Dermis blood vessel endothelial cell (primary cell): ENCODE data around the gene MLLT3. TPM values are rescaled to one million over a fixed set of nuclear protein-coding genes. Genes with fewer than 3 reads are reported as not detected.

Experiments
- DNase-seq: peaks from one replicate; pipeline ENCODE4 v3.0.0; 2010
- total RNA-seq: library from RNA; depleted of rRNA; stranded (reverse); fragments of >200 nt; gene quantifications from 2 replicates; pipeline ENCODE4 v1.2.3, GENCODE V29; 2014

The MLLT3 gene
- total RNA-seq, 1 donor from 2014 or later: 7.3 TPM

DNA sequence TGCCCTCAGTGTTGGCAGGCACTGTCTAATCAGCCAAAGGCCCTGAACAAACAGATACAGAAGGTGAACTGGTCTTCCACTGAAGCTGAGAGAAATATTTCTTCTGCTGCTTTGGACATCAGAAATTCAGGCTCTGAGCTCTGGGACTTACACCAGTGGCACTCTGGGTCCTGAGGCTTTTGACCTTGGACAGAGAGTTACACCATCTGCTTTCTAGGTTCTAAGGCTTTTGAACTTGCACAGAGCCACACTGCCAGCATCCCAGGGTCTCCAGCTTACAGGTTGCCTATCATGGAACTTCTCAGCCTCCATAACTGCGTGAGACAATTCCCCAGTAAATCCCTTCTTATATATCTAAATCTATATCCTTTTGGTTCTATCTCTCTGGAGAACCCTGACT lies 326.7 kb downstream of the MLLT3 start:
- no peak for DNase-seq

DNA sequence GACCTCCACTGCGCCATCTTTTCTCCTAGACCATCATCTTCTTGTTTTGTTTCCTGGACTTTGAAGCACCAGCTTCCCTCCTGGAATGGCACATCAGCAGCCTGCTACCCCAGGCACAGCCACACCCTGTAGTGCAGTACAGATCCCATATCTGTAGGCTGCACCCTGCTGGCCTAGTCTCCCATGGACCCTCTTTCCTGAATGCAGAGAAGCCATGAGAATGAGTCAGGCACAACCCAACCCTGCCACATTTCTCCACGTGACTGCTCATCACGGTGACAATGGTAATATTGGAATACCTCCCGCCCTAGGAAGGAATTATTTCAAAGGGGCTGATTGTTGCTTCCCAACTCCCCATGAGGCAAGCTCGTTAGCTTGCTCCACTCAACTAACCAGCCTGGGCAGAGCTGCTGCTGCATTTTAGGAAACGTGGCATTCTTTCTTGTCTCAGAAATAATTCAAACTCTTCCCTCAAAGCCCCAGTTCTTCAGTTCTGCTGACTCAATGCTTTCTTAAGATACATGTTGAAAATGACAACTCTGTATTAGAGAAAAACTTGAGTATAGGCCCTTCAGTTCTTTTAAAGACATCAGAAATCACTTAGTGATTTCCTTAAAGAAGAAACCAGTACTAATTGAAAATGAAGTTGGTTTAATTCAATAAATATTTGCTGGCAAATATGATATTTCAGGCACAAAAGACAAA lies 328.1 kb downstream of the MLLT3 start:
- DNase-seq: no peak

DNA sequence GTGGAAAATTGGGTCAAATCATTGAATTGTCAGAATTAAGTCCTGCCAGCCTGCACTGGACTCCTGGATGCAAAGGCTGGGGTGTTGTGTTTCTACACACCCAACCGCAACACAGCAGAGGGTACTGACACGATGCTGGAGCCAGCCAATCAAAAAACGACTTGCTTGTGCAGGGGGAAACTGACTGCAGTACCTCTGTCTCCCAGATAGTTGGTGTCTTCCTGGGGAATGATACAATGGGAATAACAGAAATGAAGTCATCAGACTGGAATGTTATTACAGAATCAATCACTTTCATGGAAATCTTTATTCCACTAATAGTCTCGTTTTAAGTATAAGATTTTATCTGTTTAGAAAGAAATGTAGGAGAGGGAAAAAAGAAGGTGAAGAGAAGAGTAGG lies 330.3 kb downstream of the MLLT3 start:
- DNase-seq: peak; percentile 24

Other genes starting within 250 kb of the MLLT3 start
- 90.0 and 135 TPM in 2 replicates for gene FOCAD, start 61.8 kb upstream of the MLLT3 start, total RNA-seq